SJCRH30 (cell line): ENCODE measurements around the gene NR2F6. TPM values are rescaled to one million over a fixed set of nuclear protein-coding genes. Genes with fewer than 3 reads are reported as not detected.
"Not testable (repeated sequence)": the region's sequence is repeated elsewhere in the genome, so short reads cannot be mapped to it uniquely, and the experiment has no call there.

Source experiments
- DNase-seq, 2 experiments: peaks; one replicate each; pipeline ENCODE4 v3.0.0-alpha.2; 2015 to 2020
- H3K27ac ChIP-seq: fragments of 250-450 bp; sonication (Bioruptor Pico); 2 replicates; pipeline ENCODE4 v1.5.1; 2020; ENCODE audit warnings: mild to moderate bottlenecking, moderate library complexity
- H3K27me3 ChIP-seq: fragments of 250-450 bp; sonication (Bioruptor Pico); 2 replicates; pipeline ENCODE4 v1.5.1; 2020; ENCODE audit warnings: mild to moderate bottlenecking, moderate library complexity
- H3K36me3 ChIP-seq: fragments of 250-450 bp; sonication (Bioruptor Pico); 2 replicates; pipeline ENCODE4 v1.5.1; 2020; ENCODE audit warnings: mild to moderate bottlenecking, moderate library complexity
- H3K4me1 ChIP-seq: fragments of 250-450 bp; sonication (Bioruptor Pico); 2 replicates; pipeline ENCODE4 v1.5.1; 2020; ENCODE audit warnings: mild to moderate bottlenecking, moderate library complexity
- H3K4me3 ChIP-seq: fragments of 250-450 bp; sonication (Bioruptor Pico); 2 replicates; pipeline ENCODE4 v1.5.1; 2020; ENCODE audit warnings: mild to moderate bottlenecking, moderate library complexity
- H3K9me3 ChIP-seq: fragments of 250-450 bp; sonication (Bioruptor Pico); replicated peaks from 2 replicates; pipeline ENCODE4 v1.5.1; 2020; ENCODE audit warnings: mild to moderate bottlenecking, moderate library complexity
- total RNA-seq: library from RNA; depleted of rRNA; stranded (reverse); fragments of >200 nt; shearing (Covaris generic); gene quantifications from 2 replicates; pipeline ENCODE4 v1.2.3, GENCODE V29; 2014

NR2F6 gene
- total RNA-seq, 1 experiment from 2014 or later: 41.0 TPM

- Histone ChIP-seq H3K27ac (no peak overlapping the region), H3K4me3 (no peak overlapping the region), H3K27me3 (no peaks in the 10 kb centered on the region), H3K36me3 (peaks cover 50% of the 10 kb centered on the region), H3K9me3 (no peaks in the 10 kb centered on the region), H3K4me1 (no peaks in the 10 kb centered on the region)
- DNase-seq: no peak
These were observed 29.9 kb upstream of the NR2F6 start for GRCh38 chr19:17275441-17276175.

GRCh38 chr19:17274892-17275291, 29.2 kb upstream of the NR2F6 start:
- peaks cover 50% of the 10 kb centered on the region for H3K36me3 ChIP-seq
- not testable (repeated sequence) for H3K9me3 ChIP-seq, H3K4me3 ChIP-seq, DNase-seq, H3K27me3 ChIP-seq, H3K27ac ChIP-seq, H3K4me1 ChIP-seq

GRCh38 chr19:17268754-17269153, 23.0 kb upstream of the NR2F6 start:
- H3K9me3 ChIP-seq: no peaks in the 10 kb centered on the region
- no peaks in the 10 kb centered on the region for H3K27me3 ChIP-seq
- no peak for DNase-seq
- peaks cover 15% of the 10 kb centered on the region for H3K36me3 ChIP-seq
- H3K27ac ChIP-seq: no peak overlapping the region; the same call in 1 of the 2 replicates
- no peak overlapping the region for H3K4me3 ChIP-seq
- no peaks in the 10 kb centered on the region for H3K4me1 ChIP-seq

- DNase-seq: peak; percentile 99 to 100
These were observed 21.5 kb upstream of the NR2F6 start, which contains the start of gene BABAM1 for GRCh38 chr19:17266975-17267788. TSS of gene BABAM1 (plus strand) at chr19:17267443. CDS start at chr19:17268807, 1,364 bp downstream.

GRCh38 chr19:17266589-17266974, 20.9 kb upstream of the NR2F6 start:
- H3K27ac ChIP-seq: no peak overlapping the region
- no peak overlapping the region for H3K4me3 ChIP-seq
- H3K4me1 ChIP-seq: no peaks in the 10 kb centered on the region
- no peak for DNase-seq
- H3K36me3 ChIP-seq: peaks cover 9% of the 10 kb centered on the region
- no peaks in the 10 kb centered on the region for H3K27me3 ChIP-seq
- no peaks in the 10 kb centered on the region for H3K9me3 ChIP-seq

More at GRCh38 chr19:17266975-17267788, 21.5 kb upstream of the NR2F6 start, which contains the start of gene BABAM1:
- Histone ChIP-seq H3K27ac (peak within 1 kb of the TSS; percentile 49), H3K4me3 (peak within 1 kb of the TSS; percentile 74), H3K36me3 (peaks cover 10% of the 10 kb centered on the region), H3K4me1 (no peaks in the 10 kb centered on the region), H3K27me3 (no peaks in the 10 kb centered on the region), H3K9me3 (no peaks in the 10 kb centered on the region)

GRCh38 chr19:17266026-17266425, 20.3 kb upstream of the NR2F6 start:
- H3K27ac ChIP-seq: no peak overlapping the region
- H3K9me3 ChIP-seq: no peaks in the 10 kb centered on the region
- no peak for DNase-seq
- H3K4me1 ChIP-seq: no peaks in the 10 kb centered on the region
- peaks cover 4% of the 10 kb centered on the region for H3K36me3 ChIP-seq
- no peaks in the 10 kb centered on the region for H3K27me3 ChIP-seq
- no peak overlapping the region for H3K4me3 ChIP-seq

GRCh38 chr19:17264641-17264979, 18.9 kb upstream of the NR2F6 start, which contains the start of gene USHBP1:
TSS of gene USHBP1 (minus strand) at chr19:17264745. CDS start at chr19:17264299, 446 bp downstream.
- Histone ChIP-seq H3K27ac (no peak within 1 kb of the TSS), H3K27me3 (no peaks in the 10 kb centered on the region)

GRCh38 chr19:17263712-17264640, 18.3 kb upstream of the NR2F6 start:
- Histone ChIP-seq H3K9me3 (peaks cover 13% of the 10 kb centered on the region), H3K4me1 (no peaks in the 10 kb centered on the region), H3K36me3 (no peaks in the 10 kb centered on the region), H3K27ac (no peak overlapping the region), H3K4me3 (no peak overlapping the region), H3K27me3 (no peaks in the 10 kb centered on the region)
- DNase-seq: no peak

More at GRCh38 chr19:17264641-17264979, 18.9 kb upstream of the NR2F6 start, which contains the start of gene USHBP1:
- no peak within 1 kb of the TSS for H3K4me3 ChIP-seq
- DNase-seq: no peak
- peaks cover 3% of the 10 kb centered on the region; the same call in 1 of the 2 replicates for H3K36me3 ChIP-seq
- H3K9me3 ChIP-seq: peaks cover 7% of the 10 kb centered on the region
- no peaks in the 10 kb centered on the region for H3K4me1 ChIP-seq

- Histone ChIP-seq H3K27ac (no peak overlapping the region), H3K36me3 (no peaks in the 10 kb centered on the region), H3K27me3 (no peaks in the 10 kb centered on the region), H3K4me1 (no peaks in the 10 kb centered on the region), H3K9me3 (peaks cover 16% of the 10 kb centered on the region), H3K4me3 (no peak overlapping the region)
- DNase-seq: no peak
These were observed 16.8 kb upstream of the NR2F6 start for GRCh38 chr19:17262557-17262956.

- H3K4me3 ChIP-seq: no peak overlapping the region
- 0 out of 2 replicates have a peak, but pooled peaks cover under 1% of the 10 kb centered on the region for H3K27me3 ChIP-seq
- DNase-seq: peak; percentile 87 to 93
- no peaks in the 10 kb centered on the region for H3K4me1 ChIP-seq
- H3K27ac ChIP-seq: no peak overlapping the region
- H3K9me3 ChIP-seq: peaks cover 16% of the 10 kb centered on the region
- H3K36me3 ChIP-seq: no peaks in the 10 kb centered on the region
These were observed 15.2 kb upstream of the NR2F6 start for GRCh38 chr19:17260842-17261325.

GRCh38 chr19:17259934-17260333, 14.2 kb upstream of the NR2F6 start:
- Histone ChIP-seq H3K4me1 (peaks cover 4% of the 10 kb centered on the region; the same call in 1 of the 2 replicates), H3K4me3 (no peak overlapping the region), H3K36me3 (no peaks in the 10 kb centered on the region), H3K27ac (no peak overlapping the region), H3K9me3 (peaks cover 16% of the 10 kb centered on the region), H3K27me3 (peaks cover 6% of the 10 kb centered on the region; the same call in 1 of the 2 replicates)
- DNase-seq: no peak

GRCh38 chr19:17259118-17259780, 13.5 kb upstream of the NR2F6 start:
- H3K27me3 ChIP-seq: peaks cover 6% of the 10 kb centered on the region; the same call in 1 of the 2 replicates
- peaks cover 4% of the 10 kb centered on the region; the same call in 1 of the 2 replicates for H3K4me1 ChIP-seq
- H3K36me3 ChIP-seq: no peaks in the 10 kb centered on the region
- no peak overlapping the region for H3K27ac ChIP-seq
- H3K4me3 ChIP-seq: no peak overlapping the region
- DNase-seq: peak in 1 of 2 experiments; percentile 46
- H3K9me3 ChIP-seq: peaks cover 16% of the 10 kb centered on the region

- H3K27me3 ChIP-seq: peaks cover 9% of the 10 kb centered on the region; the same call in 1 of the 2 replicates
These were observed 10.4 kb upstream of the NR2F6 start for GRCh38 chr19:17256130-17256529.

More at GRCh38 chr19:17256130-17256529, 10.4 kb upstream of the NR2F6 start:
- H3K36me3 ChIP-seq: no peaks in the 10 kb centered on the region
- H3K27ac ChIP-seq: no peak overlapping the region
- H3K4me3 ChIP-seq: no peak overlapping the region
- DNase-seq: no peak
- H3K4me1 ChIP-seq: peaks cover 4% of the 10 kb centered on the region; the same call in 1 of the 2 replicates
- peaks cover 16% of the 10 kb centered on the region for H3K9me3 ChIP-seq
